K562 (cell line): ENCODE data around the gene LSR. TPM values are rescaled to one million over a fixed set of nuclear protein-coding genes. Genes with fewer than 3 reads are reported as not detected.

Source experiments
- ARID1B ChIP-seq: fragments of 450-650 bp; IDR thresholded peaks from 2 replicates; pipeline ENCODE4 v1.6.1; 2016; ENCODE audit warnings: antibody characterized with exemption, mild to moderate bottlenecking, inconsistent platforms
- CBX3 ChIP-seq, 2 experiments: IDR thresholded peaks; 1 replicate in 1 of 2; 2 replicates in 1 of 2; pipeline ENCODE4 v1.6.1; 2012; ENCODE audit warnings: inconsistent platforms in 2 of 2, low read length in 2 of 2, borderline replicate concordance in 1 of 2, control low read depth in 1 of 2
- FOXJ2 ChIP-seq: fragments of 200-800 bp; sonication (Bioruptor generic); IDR thresholded peaks from 2 replicates; pipeline ENCODE4 v1.6.1; 2016; ENCODE audit warnings: missing genetic modification characterization, missing compliant biosample characterization
- GTF2E2 ChIP-seq: fragments of 200-800 bp; sonication (Bioruptor generic); IDR thresholded peaks from 2 replicates; pipeline ENCODE4 v1.6.1; 2016; ENCODE audit warnings: missing genetic modification characterization, missing compliant biosample characterization
- HEY1 ChIP-seq: fragments of 250-450 bp; sonication (Bioruptor Pico); IDR thresholded peaks from 2 replicates; pipeline ENCODE4 v1.5.0; 2020; ENCODE audit warnings: mild to moderate bottlenecking, moderate library complexity, borderline replicate concordance
- HIVEP1 ChIP-seq: fragments of 250-450 bp; sonication (Bioruptor Pico); IDR thresholded peaks from 2 replicates; pipeline ENCODE4 v1.4.0; 2020; ENCODE audit warnings: mild to moderate bottlenecking
- HNRNPH1 ChIP-seq: fragments of 200-400 bp; formaldehyde crosslinking; optimal IDR thresholded peaks from 2 replicates; pipeline ENCODE3; 2017; ENCODE audit warnings: low read depth, mild to moderate bottlenecking, low read length, moderate library complexity
- JUN ChIP-seq, 2 experiments: sonication (generic) in 1 of 2; formaldehyde crosslinking in 1 of 2; IDR thresholded peaks; 2 replicates each; pipeline versions ENCODE4 v1.6.1 to v1.8.0; 2012 to 2022; ENCODE audit warnings: borderline replicate concordance in 2 of 2, mild to moderate bottlenecking in 2 of 2, improper control_type of control experiment in 1 of 2, low read depth in 1 of 2, low read length in 1 of 2, missing genetic modification reagents in 1 of 2
- MAFF ChIP-seq: IDR thresholded peaks from 2 replicates; pipeline ENCODE4 v1.6.1; 2012; ENCODE audit warnings: low read length, improper control_type of control experiment
- MAFK ChIP-seq: IDR thresholded peaks from 2 replicates; pipeline ENCODE4 v1.6.1; 2011; ENCODE audit warnings: low read length, improper control_type of control experiment
- MYNN ChIP-seq, 2 experiments: sonication (generic); formaldehyde crosslinking in 1 of 2; IDR thresholded peaks; 2 replicates each; pipeline versions ENCODE4 v1.5.0 to v1.6.1; 2016 to 2020; ENCODE audit warnings: antibody characterized with exemption in 1 of 2, missing genetic modification reagents in 1 of 2
- NR3C1 ChIP-seq: sonication (generic); formaldehyde crosslinking; IDR thresholded peaks from 2 replicates; pipeline ENCODE4 v1.8.1; 2022; ENCODE audit warnings: missing genetic modification reagents
- PTRF ChIP-seq: fragments of 450-650 bp; IDR thresholded peaks from 2 replicates; pipeline ENCODE4 v1.6.1; 2016; ENCODE audit warnings: mild to moderate bottlenecking, missing genetic modification characterization, missing compliant biosample characterization
- SLC30A9 ChIP-seq: fragments of 250-450 bp; sonication (Bioruptor Pico); IDR thresholded peaks from 2 replicates; pipeline ENCODE4 v1.8.0; 2022; ENCODE audit warnings: mild to moderate bottlenecking, moderate library complexity
- SMAD4 ChIP-seq: fragments of 250-450 bp; sonication (Bioruptor Pico); conservative IDR thresholded peaks from 2 replicates; pipeline ENCODE4 v1.8.0; 2021; ENCODE audit warnings: inconsistent platforms, mild to moderate bottlenecking, moderate library complexity
- SMARCA5 ChIP-seq: fragments of 450-650 bp; IDR thresholded peaks from 2 replicates; pipeline ENCODE4 v1.6.1; 2016
- SPI1 ChIP-seq: IDR thresholded peaks from 2 replicates; pipeline ENCODE4 v1.6.1; 2011; ENCODE audit warnings: low read depth, low read length, control low read depth, borderline replicate concordance
- TEAD1 ChIP-seq, 2 experiments: fragments of 450-650 bp in 1 of 2; sonication (generic) in 1 of 2; formaldehyde crosslinking; IDR thresholded peaks; 2 replicates each; pipeline versions ENCODE4 v1.4.0 to v1.8.0; 2020 to 2022; ENCODE audit warnings: mild to moderate bottlenecking in 2 of 2, missing genetic modification reagents in 1 of 2
- WHSC1 ChIP-seq: IDR thresholded peaks from one replicate; pipeline ENCODE4 v1.6.1; 2012; ENCODE audit warnings: low read length, control low read depth, inconsistent platforms
- YY1 ChIP-seq, 3 experiments: IDR thresholded peaks; 2 replicates each; pipeline ENCODE4 v1.6.1; 2011; ENCODE audit warnings: low read length in 2 of 3, mild to moderate bottlenecking in 2 of 3, moderate library complexity in 2 of 3, borderline replicate concordance in 1 of 3, control low read depth in 1 of 3, low read depth in 1 of 3; ENCODE audit not compliant: insufficient read depth in 3 of 3, insufficient replicate concordance in 2 of 3, control insufficient read depth in 1 of 3, insufficient read length in 1 of 3; ENCODE audit errors: extremely low read depth in 1 of 3
- ZNF707 ChIP-seq: fragments of 250-450 bp; sonication (Bioruptor Pico); conservative IDR thresholded peaks from 2 replicates; pipeline ENCODE4 v1.8.0; 2022; ENCODE audit warnings: inconsistent platforms, mild to moderate bottlenecking, moderate library complexity
- polyA plus RNA-seq, 8 experiments: library from polyadenylated mRNA; depleted of rRNA in 4 of 8; stranded (reverse) in 5 of 8; unstranded in 3 of 8; fragments of >200 nt; fragmentation: Nextera tagmentation in 2 of 8; fragmentation: Illumina TruSeq in 1 of 8; extraction: Ambion mirVana in 2 of 8; extraction: Trizol in 1 of 8; gene quantifications; 2 replicates each; pipeline versions ENCODE4 v1.2.1 to v1.2.3, GENCODE V29; 2011 to 2014; ENCODE audit warnings: inconsistent platforms in 1 of 8, missing spikeins in 1 of 8
- total RNA-seq, 7 experiments: library from RNA; depleted of rRNA in 6 of 7; stranded (reverse); fragments of >200 nt in 6 of 7; fragmentation: Illumina TruSeq in 2 of 7; extraction: Trizol in 2 of 7; gene quantifications; 2 replicates each; pipeline versions ENCODE4 v1.2.1 to v1.2.3, GENCODE V29; 2011 to 2021; ENCODE audit warnings: low replicate concordance in 1 of 7
- TF ChIP-seq, protein P1 (sequence below): sonication (generic); formaldehyde crosslinking; IDR thresholded peaks from 2 replicates; pipeline ENCODE4 v1.8.0; 2022; ENCODE audit warnings: mild to moderate bottlenecking, missing genetic modification reagents
- TF ChIP-seq, protein P2 (sequence below): fragments of 150-350 bp; IDR thresholded peaks from 2 replicates; pipeline ENCODE4 v1.6.1; 2014; ENCODE audit warnings: low read depth, mild to moderate bottlenecking, low read length, borderline replicate concordance

The LSR gene
- total and polyA plus RNA-seq, 9 of the 15 experiments (the other 6 are each of a cell fraction or from before 2014, with no cell fraction given): 0.44 to 87.9 (median 28.0) TPM

DNA sequence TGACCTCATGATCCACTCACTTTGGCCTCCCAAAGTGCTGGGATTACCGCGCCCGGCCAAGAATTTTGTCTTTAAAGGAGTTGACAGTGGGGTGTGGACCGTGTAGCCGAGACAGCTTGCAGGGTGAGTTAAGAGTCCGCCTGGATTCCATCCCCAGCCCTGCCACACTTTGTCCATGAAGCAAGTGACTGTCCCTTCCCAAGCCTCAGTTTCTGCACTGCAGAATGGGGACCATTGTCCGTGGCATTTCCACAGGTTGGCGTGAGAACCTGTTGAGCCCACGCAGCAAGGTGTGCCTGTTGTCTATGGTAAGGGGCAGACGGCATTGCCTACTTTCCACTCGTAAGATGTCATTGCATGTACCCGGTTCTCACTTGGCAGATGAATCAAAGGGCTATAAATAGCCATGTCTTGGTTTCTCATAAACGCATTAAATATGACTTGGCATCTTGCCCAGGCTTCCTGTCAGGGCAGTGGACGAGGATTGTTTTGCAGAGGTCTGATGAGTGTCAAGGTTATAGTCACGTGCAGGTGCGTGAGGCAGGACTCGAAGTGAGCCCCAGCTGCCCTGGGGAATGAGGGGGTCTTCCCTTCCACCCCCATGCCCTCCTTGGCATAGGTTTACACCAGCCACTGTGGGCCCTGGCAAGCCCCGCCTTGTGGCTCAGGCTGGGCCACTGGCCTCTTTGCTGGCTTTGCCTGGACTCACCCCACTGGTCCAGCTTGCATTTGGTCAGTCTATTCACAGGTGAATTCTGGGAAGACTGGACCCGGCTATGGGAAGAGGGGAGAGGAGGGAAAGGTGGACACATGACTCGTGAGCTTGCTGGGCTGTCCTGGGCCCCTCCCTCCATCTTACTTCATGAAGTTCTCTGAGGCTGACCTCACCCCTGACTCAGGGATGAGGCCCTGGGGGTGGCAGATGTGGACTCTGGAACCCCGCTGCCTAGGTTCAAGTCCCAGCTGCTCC, 34.9 kb upstream of the LSR start (continued):
- TF ChIP-seq HIVEP1: no peak
- TF ChIP-seq SLC30A9 (CRISPR knock-in tag): no peak
- no peak for TF ChIP-seq JUN (IDR thresholded peaks at IDR 0.05; ENCODE audit: borderline replicate concordance, low read depth, low read length)
- TF ChIP-seq JUN (CRISPR knock-in tag; IDR thresholded peaks at IDR 0.05; ENCODE audit: borderline replicate concordance): no peak
- TF ChIP-seq TEAD1 (CRISPR knock-in tag; IDR thresholded peaks at IDR 0.05): no peak
- TF ChIP-seq ZNF707 (CRISPR knock-in tag): no peak
- no peak for TF ChIP-seq YY1 (IDR thresholded peaks at IDR 0.05; ENCODE audit: borderline replicate concordance in 1 of 3, control insufficient read depth in 1 of 3, extremely low read depth in 1 of 3, insufficient read depth in 3 of 3, insufficient read length in 1 of 3, insufficient replicate concordance in 2 of 3, low read depth in 1 of 3, low read length in 2 of 3)
- no peak for TF ChIP-seq HNRNPH1
- TF ChIP-seq SMARCA5: no peak
- TF ChIP-seq, protein P1, sequence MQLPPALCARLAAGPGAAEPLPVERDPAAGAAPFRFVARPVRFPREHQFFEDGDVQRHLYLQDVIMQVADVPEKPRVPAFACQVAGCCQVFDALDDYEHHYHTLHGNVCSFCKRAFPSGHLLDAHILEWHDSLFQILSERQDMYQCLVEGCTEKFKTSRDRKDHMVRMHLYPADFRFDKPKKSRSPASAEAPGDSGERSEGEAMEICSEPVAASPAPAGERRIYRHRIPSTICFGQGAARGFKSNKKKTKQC: no peak
- TF ChIP-seq CBX3 (IDR thresholded peaks at IDR 0.05; ENCODE audit: borderline replicate concordance in 1 of 2, low read length in 2 of 2): no peak; a peak in 1 of 3 replicates
- no peak for TF ChIP-seq GTF2E2
- no peak for TF ChIP-seq FOXJ2 (tag)
- TF ChIP-seq ARID1B: no peak
- no peak for TF ChIP-seq WHSC1
- TF ChIP-seq MAFK: no peak
- no peak for TF ChIP-seq NR3C1 (CRISPR knock-in tag)
- no peak for TF ChIP-seq MAFF
- TF ChIP-seq, protein P2, sequence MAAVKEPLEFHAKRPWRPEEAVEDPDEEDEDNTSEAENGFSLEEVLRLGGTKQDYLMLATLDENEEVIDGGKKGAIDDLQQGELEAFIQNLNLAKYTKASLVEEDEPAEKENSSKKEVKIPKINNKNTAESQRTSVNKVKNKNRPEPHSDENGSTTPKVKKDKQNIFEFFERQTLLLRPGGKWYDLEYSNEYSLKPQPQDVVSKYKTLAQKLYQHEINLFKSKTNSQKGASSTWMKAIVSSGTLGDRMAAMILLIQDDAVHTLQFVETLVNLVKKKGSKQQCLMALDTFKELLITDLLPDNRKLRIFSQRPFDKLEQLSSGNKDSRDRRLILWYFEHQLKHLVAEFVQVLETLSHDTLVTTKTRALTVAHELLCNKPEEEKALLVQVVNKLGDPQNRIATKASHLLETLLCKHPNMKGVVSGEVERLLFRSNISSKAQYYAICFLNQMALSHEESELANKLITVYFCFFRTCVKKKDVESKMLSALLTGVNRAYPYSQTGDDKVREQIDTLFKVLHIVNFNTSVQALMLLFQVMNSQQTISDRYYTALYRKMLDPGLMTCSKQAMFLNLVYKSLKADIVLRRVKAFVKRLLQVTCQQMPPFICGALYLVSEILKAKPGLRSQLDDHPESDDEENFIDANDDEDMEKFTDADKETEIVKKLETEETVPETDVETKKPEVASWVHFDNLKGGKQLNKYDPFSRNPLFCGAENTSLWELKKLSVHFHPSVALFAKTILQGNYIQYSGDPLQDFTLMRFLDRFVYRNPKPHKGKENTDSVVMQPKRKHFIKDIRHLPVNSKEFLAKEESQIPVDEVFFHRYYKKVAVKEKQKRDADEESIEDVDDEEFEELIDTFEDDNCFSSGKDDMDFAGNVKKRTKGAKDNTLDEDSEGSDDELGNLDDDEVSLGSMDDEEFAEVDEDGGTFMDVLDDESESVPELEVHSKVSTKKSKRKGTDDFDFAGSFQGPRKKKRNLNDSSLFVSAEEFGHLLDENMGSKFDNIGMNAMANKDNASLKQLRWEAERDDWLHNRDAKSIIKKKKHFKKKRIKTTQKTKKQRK: no peak
- TF ChIP-seq SPI1: no peak
- TF ChIP-seq HEY1 (CRISPR knock-in tag): no peak
- no peak for TF ChIP-seq MYNN (IDR thresholded peaks at IDR 0.05)
- TF ChIP-seq MYNN (CRISPR knock-in tag; IDR thresholded peaks at IDR 0.05): no peak
- TF ChIP-seq SMAD4 (CRISPR knock-in tag): no peak
- no peak for TF ChIP-seq PTRF (tag)
